B cell (primary cell): Measurements from ENCODE around the gene NADK2. TPM values are rescaled to one million over a fixed set of nuclear protein-coding genes. Genes with fewer than 3 reads are reported as not detected.

Experiments used
- ATAC-seq: fragments of 200-7000 bp; cut with Tn5 transposase; one replicate; pipeline ENCODE4 v1.10.0; 2021; ENCODE audit warnings: low read depth, mild to moderate bottlenecking, moderate number of reproducible peaks, moderate library complexity
- CTCF ChIA-PET: fragments of 350-600 bp; sonication (Branson Sonifier 250); formaldehyde crosslinking; loops from one replicate; lab custom pipeline; 2021; ENCODE audit warnings: antibody characterized with exemption, inconsistent platforms; lab: Charles Lee
- POLR2A ChIA-PET: fragments of 350-600 bp; sonication (Branson Sonifier 250); formaldehyde crosslinking; loops from one replicate; lab custom pipeline; 2021; ENCODE audit warnings: antibody characterized with exemption; lab: Charles Lee
- DNase-seq: peaks from one replicate; pipeline ENCODE4 v3.0.0; 2013
- H2AFZ ChIP-seq: 2 replicates; pipeline ENCODE4 v1.6.1; 2012; ENCODE audit warnings: mild to moderate bottlenecking, low read depth, low read length; ENCODE audit not compliant: insufficient read depth, poor library complexity, severe bottlenecking
- H3K27ac ChIP-seq, 2 donors: 1 replicate in 1 of 2; 2 replicates in 1 of 2; pipeline ENCODE4 v1.5.1; 2012 to 2013; ENCODE audit warnings: low read length in 2 of 2, mild to moderate bottlenecking in 2 of 2, moderate library complexity in 1 of 2
- H3K27me3 ChIP-seq, 4 experiments: fragments of 200-600 bp in 1 of 4; sonication (generic) in 1 of 4; replicated peaks in 1 of 4; 1 replicate in 2 of 4; 2 replicates in 2 of 4; pipeline versions ENCODE4 v1.6.1 to v1.7.0; 2013 to 2016; ENCODE audit warnings: low read length in 3 of 4, mild to moderate bottlenecking in 2 of 4, mixed read lengths in 1 of 4, moderate library complexity in 1 of 4; ENCODE audit not compliant: insufficient read depth in 4 of 4, control insufficient read depth in 3 of 4; ENCODE audit errors: control extremely low read depth in 1 of 4
- H3K36me3 ChIP-seq, 2 experiments: replicated peaks in 1 of 2; 1 replicate in 1 of 2; 2 replicates in 1 of 2; pipeline versions ENCODE4 v1.6.1 to v1.7.1; 2013; ENCODE audit warnings: low read length in 1 of 2; ENCODE audit not compliant: insufficient read depth in 2 of 2, control insufficient read depth in 1 of 2; ENCODE audit errors: control extremely low read depth in 1 of 2, extremely low read depth in 1 of 2
- H3K4me1 ChIP-seq, 2 donors: fragments of 200-600 bp in 1 of 2; sonication (generic) in 1 of 2; 1 replicate in 1 of 2; 2 replicates in 1 of 2; pipeline versions ENCODE4 v1.5.1 to v1.6.1; 2013 to 2017; ENCODE audit warnings: low read length in 2 of 2; ENCODE audit not compliant: control insufficient read depth in 2 of 2, insufficient read depth in 2 of 2
- H3K4me2 ChIP-seq: replicated peaks from 2 replicates; pipeline ENCODE3; 2012; ENCODE audit warnings: mild to moderate bottlenecking, low read depth, low read length; ENCODE audit not compliant: poor library complexity, severe bottlenecking
- H3K4me3 ChIP-seq, 5 experiments: fragments of 200-600 bp in 1 of 5; sonication (generic) in 1 of 5; 1 replicate in 3 of 5; 2 replicates in 2 of 5; pipeline versions ENCODE4 v1.5.1 to v1.7.0; 2011 to 2016; ENCODE audit warnings: low read length in 4 of 5, mild to moderate bottlenecking in 4 of 5, low read depth in 2 of 5, control low read depth in 1 of 5, moderate library complexity in 1 of 5; ENCODE audit not compliant: insufficient read depth in 1 of 5; ENCODE audit errors: control extremely low read depth in 1 of 5, extremely low read depth in 1 of 5
- H3K79me2 ChIP-seq: fragments of 200-600 bp; sonication (generic); one replicate; pipeline ENCODE4 v1.6.0; 2016; ENCODE audit warnings: low read length; ENCODE audit not compliant: control insufficient read depth, insufficient read depth
- H3K9ac ChIP-seq: fragments of 200-600 bp; sonication (generic); 2 replicates; pipeline ENCODE4 v1.6.1; 2017; ENCODE audit warnings: mild to moderate bottlenecking, low read length, moderate library complexity
- H3K9me3 ChIP-seq, 3 donors: one replicate each; pipeline versions ENCODE4 v1.6.1 to v1.7.1; 2013; ENCODE audit warnings: low read length in 2 of 3; ENCODE audit not compliant: control insufficient read depth in 2 of 3, insufficient read depth in 1 of 3; ENCODE audit errors: control extremely low read depth in 1 of 3
- H4K20me1 ChIP-seq: 2 replicates; pipeline ENCODE4 v1.6.0; 2012; ENCODE audit warnings: mild to moderate bottlenecking, low read length; ENCODE audit not compliant: insufficient read depth, control insufficient read depth, poor library complexity, severe bottlenecking
- H3K27ac Mint-ChIP-seq: one replicate; pipeline ENCODE4 v1.8.0; 2021; ENCODE audit warnings: mixed read lengths
- H3K27me3 Mint-ChIP-seq: one replicate; pipeline ENCODE4 v1.8.0; 2021; ENCODE audit warnings: mixed read lengths
- H3K4me1 Mint-ChIP-seq: one replicate; pipeline ENCODE4 v1.8.0; 2021; ENCODE audit warnings: mixed read lengths
- H3K4me3 Mint-ChIP-seq: one replicate; pipeline ENCODE4 v1.8.0; 2021; ENCODE audit warnings: mixed read lengths
- H3K9me3 Mint-ChIP-seq: one replicate; pipeline ENCODE4 v1.8.0; 2022; ENCODE audit warnings: mixed read lengths; ENCODE audit not compliant: insufficient read depth
- EZH2 ChIP-seq: IDR thresholded peaks from 2 replicates; pipeline ENCODE4 v1.6.1; 2012; ENCODE audit warnings: borderline replicate concordance, low read depth, mild to moderate bottlenecking, moderate library complexity, low read length; ENCODE audit not compliant: insufficient read depth, poor library complexity, severe bottlenecking
- WGBS: methylation state at CpG from one replicate; pipeline ENCODE4 v1.1.5; 2013; ENCODE audit warnings: missing lambda C conversion rate; ENCODE audit not compliant: insufficient coverage; 5-methylcytosine and 5-hydroxymethylcytosine counted together
- intact Hi-C: fragments of 100-400 bp; cut with micrococcal nuclease; formaldehyde crosslinking; loops from one replicate; pipeline ENCODE4 v1.10.0; 2022
- polyA plus RNA-seq: library from polyadenylated mRNA; depleted of rRNA; stranded (reverse); fragments of >200 nt; gene quantifications from 2 replicates; pipeline ENCODE4 v1.2.3, GENCODE V29; 2012
- total RNA-seq, 2 donors: library from RNA; stranded (reverse); fragments of 120-200 nt in 1 of 2; gene quantifications; 1 replicate in 1 of 2; 2 replicates in 1 of 2; pipeline versions ENCODE4 v1.2.3 to v1.2.4, GENCODE V29; 2013 to 2022
- TF ChIP-seq, protein P1 (sequence below): fragments of 200-600 bp; IDR thresholded peaks from one replicate; pipeline ENCODE4 v1.8.0; 2022; ENCODE audit warnings: antibody characterized with exemption, mild to moderate bottlenecking

Gene NADK2
- total and polyA plus RNA-seq, 2 donors (not counting 1 experiment from before 2014, with no cell fraction given) = 3.3 to 18.6 TPM

DNA sequence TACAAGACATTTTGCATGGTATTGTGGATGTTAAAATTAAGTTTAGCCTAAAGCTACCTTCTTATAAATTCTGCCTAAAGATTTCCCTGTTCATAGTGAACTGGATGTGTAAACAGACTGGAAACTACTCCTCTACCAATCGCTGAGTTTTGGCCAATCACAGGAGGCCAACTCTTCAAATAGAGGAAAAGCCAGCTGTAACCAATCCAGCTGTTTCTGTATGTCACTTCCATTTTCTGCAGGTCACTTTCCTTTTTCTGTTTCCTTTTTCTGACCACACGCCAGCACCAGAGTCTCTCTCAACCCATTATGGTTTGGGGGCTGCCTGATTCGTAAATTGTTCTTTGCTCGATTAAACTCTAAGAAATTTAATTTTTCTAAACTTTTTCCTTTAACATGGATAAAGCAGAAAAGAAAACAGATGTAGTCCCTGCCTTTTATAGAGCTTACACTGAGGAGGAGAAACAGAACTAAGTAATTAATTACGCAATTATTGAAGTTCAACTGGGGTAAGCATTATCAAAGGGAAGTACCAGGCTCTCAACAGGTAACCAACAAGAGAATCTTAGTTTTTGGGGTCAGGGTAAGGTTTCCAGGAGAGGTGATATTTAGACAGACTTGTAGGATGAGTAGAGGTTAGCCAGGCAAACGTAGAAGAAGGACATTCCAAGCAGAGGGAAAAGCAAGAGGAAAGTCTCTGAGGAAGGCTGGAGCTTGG, 32.2 kb upstream of the NADK2 start:
- Mint-ChIP-seq H3K9me3 (no peaks in the 10 kb centered on the region), H3K27ac (no peak overlapping the region), H3K4me3 (no peak overlapping the region), H3K27me3 (no peaks in the 10 kb centered on the region), H3K4me1 (peaks cover 4% of the 10 kb centered on the region)
- CTCF ChIA-PET = interaction anchor here (2.9 kb wide), 1 partner anchor 9 kb away, joined by 10 read pairs; no protein-coding TSS in a partner anchor
- H3K9ac ChIP-seq = no peak overlapping the region
- H3K27me3 ChIP-seq = no peaks in the 10 kb centered on the region
- no peaks in the 10 kb centered on the region for H3K9me3 ChIP-seq
- H4K20me1 ChIP-seq = no peaks in the 10 kb centered on the region
- peaks cover 0 to 3% of the 10 kb centered on the region in 2 donors for H3K4me1 ChIP-seq
- no peaks in the 10 kb centered on the region for H3K79me2 ChIP-seq
- H3K4me2 ChIP-seq = no peak overlapping the region
- POLR2A ChIA-PET = no interaction called here
- H3K36me3 ChIP-seq = no peaks in the 10 kb centered on the region
- no peak overlapping the region for H3K4me3 ChIP-seq
- H2AFZ ChIP-seq = no peak overlapping the region
- 68% methylated on average over 3 of the region's 6 CpGs for WGBS
- ATAC-seq (no peak), DNase-seq (no peak)
- H3K27ac ChIP-seq = no peak overlapping the region
- no peak for TF ChIP-seq EZH2
- TF ChIP-seq, protein P1, sequence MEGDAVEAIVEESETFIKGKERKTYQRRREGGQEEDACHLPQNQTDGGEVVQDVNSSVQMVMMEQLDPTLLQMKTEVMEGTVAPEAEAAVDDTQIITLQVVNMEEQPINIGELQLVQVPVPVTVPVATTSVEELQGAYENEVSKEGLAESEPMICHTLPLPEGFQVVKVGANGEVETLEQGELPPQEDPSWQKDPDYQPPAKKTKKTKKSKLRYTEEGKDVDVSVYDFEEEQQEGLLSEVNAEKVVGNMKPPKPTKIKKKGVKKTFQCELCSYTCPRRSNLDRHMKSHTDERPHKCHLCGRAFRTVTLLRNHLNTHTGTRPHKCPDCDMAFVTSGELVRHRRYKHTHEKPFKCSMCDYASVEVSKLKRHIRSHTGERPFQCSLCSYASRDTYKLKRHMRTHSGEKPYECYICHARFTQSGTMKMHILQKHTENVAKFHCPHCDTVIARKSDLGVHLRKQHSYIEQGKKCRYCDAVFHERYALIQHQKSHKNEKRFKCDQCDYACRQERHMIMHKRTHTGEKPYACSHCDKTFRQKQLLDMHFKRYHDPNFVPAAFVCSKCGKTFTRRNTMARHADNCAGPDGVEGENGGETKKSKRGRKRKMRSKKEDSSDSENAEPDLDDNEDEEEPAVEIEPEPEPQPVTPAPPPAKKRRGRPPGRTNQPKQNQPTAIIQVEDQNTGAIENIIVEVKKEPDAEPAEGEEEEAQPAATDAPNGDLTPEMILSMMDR = no peak
- intact Hi-C loops = loop anchor here (10.0 kb wide), 1 partner anchor 111 kb away; no protein-coding TSS in a partner anchor

DNA sequence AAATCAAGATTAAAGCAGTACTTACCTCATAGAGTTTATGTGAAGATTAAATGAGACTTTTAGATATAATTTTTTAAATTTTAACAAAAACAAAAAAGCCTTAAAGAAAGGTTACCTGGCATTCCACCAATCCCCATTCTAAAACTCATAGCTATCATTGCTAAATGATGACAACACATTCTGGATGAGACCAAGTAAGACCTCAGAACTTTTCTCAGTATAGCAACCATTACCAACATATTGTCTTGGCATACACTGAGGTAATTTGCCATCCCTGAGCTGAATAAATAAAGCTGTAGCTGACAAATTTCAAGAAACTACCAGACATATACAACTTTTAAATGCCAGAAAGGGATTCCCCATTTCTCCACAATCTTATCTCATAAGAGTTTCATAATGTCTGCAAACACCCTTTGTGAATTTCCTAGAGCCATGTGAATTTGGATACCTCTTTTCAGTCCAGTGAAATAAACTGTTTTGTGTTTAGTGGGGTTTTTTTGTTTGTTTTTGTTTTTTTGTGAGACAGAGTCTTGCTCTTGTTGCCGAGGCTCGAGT, 30.5 kb upstream of the NADK2 start:
- no CpG with 5 or more reads among the region's 2 CpGs for whole genome bisulfite sequencing
- CTCF ChIA-PET = interaction anchor here (1.3 kb wide), 1 partner anchor 9 kb away, joined by 3 read pairs; no protein-coding TSS in a partner anchor

More for the DNA sequence above, 30.5 kb upstream of the NADK2 start:
- Histone ChIP-seq H4K20me1 (no peaks in the 10 kb centered on the region), H3K27me3 (no peaks in the 10 kb centered on the region), H3K4me1 (no peaks in the 10 kb centered on the region), H3K4me2 (no peak overlapping the region), H2AFZ (no peak overlapping the region), H3K79me2 (no peaks in the 10 kb centered on the region), H3K4me3 (no peak overlapping the region), H3K36me3 (no peaks in the 10 kb centered on the region), H3K27ac (no peak overlapping the region), H3K9me3 (no peaks in the 10 kb centered on the region), H3K9ac (no peak overlapping the region)
- Mint-ChIP-seq H3K9me3 (no peaks in the 10 kb centered on the region), H3K27ac (no peak overlapping the region), H3K4me1 (no peaks in the 10 kb centered on the region), H3K4me3 (no peak overlapping the region), H3K27me3 (no peaks in the 10 kb centered on the region)
- DNase-seq (no peak), ATAC-seq (no peak)
- no peak for TF ChIP-seq EZH2
- TF ChIP-seq, protein P1 = no peak
- intact Hi-C loops = loop anchor here (10.0 kb wide), 1 partner anchor 113 kb away; no protein-coding TSS in a partner anchor
- POLR2A ChIA-PET = no interaction called here
